ENCODE results near the gene FPR2.

FPR2 gene, protein sequence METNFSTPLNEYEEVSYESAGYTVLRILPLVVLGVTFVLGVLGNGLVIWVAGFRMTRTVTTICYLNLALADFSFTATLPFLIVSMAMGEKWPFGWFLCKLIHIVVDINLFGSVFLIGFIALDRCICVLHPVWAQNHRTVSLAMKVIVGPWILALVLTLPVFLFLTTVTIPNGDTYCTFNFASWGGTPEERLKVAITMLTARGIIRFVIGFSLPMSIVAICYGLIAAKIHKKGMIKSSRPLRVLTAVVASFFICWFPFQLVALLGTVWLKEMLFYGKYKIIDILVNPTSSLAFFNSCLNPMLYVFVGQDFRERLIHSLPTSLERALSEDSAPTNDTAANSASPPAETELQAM

GRCh38 chr19:51760697-51761356 lies at the start of gene FPR2:
TSS of gene FPR2 (plus strand) at chr19:51761180. CDS start at chr19:51768659, 7,479 bp downstream.
- peaks cover 13% of the 10 kb centered on the region for H3K36me3 ChIP-seq
- no peak for TF ChIP-seq CTCF (IDR thresholded peaks at IDR 0.05)
- peaks cover 53 to 74% of the 10 kb centered on the region in 2 experiments for H3K4me1 ChIP-seq (ENCODE audit: control insufficient read depth in 1 of 2, insufficient read depth in 1 of 2, low read depth in 1 of 2, low read length in 1 of 2)
- peak within 1 kb of the TSS; percentile 65 to 84 for H3K4me3 ChIP-seq (ENCODE audit: low read depth in 1 of 2, low read length in 1 of 2)
- H3K27ac ChIP-seq = peak within 1 kb of the TSS; percentile 99
- no peaks in the 10 kb centered on the region for H3K9me3 ChIP-seq
- no peaks in the 10 kb centered on the region for H3K27me3 ChIP-seq

- no peaks in the 10 kb centered on the region for H3K9me3 ChIP-seq
Observed at GRCh38 chr19:51711702-51712101, 49.3 kb upstream of the FPR2 start.

DNA sequence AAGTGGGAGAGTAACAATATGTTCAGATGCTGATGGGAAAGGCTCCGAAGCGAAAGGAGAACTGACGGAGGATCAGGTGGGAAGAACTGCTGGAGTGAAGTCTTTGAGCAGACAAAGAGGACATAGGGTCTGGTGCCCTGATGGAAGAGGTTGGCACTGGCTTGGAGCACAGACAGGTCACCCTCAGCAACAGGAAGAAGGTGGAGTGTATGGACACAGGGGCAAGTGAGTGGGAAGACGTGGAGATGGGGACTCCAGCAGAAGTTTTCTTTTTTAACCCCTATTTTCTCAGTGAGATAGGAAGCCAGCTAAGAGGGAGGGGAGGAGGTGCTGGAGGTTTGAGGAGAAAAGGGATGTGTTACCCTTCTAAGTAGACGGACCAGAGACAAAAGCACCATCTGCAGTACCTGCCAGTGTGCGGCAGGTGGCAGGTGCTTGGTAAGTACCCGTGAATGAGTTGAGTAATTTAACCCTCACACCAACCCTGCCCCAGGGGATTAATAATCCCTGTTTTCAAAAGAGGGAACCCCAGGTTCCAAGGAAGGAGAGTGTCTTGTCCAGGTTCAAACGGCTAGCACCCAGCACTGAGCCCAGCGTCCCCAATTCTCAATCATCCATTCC lies 48.4 kb upstream of the FPR2 start:
- peak; percentile 51 for TF ChIP-seq CTCF (IDR thresholded peaks at IDR 0.05)

More at GRCh38 chr19:51711702-51712101, 49.3 kb upstream of the FPR2 start:
- Histone ChIP-seq H3K27me3 (peaks cover 19% of the 10 kb centered on the region), H3K36me3 (peaks cover 19% of the 10 kb centered on the region), H3K4me1 (ENCODE audit: control insufficient read depth in 1 of 2, insufficient read depth in 1 of 2, low read depth in 1 of 2, low read length in 1 of 2) (peaks cover 24% of the 10 kb centered on the region in 2 experiments), H3K27ac (peak overlapping the region; percentile 38), H3K4me3 (ENCODE audit: low read depth in 1 of 2, low read length in 1 of 2) (no peak overlapping the region)
- no peak for TF ChIP-seq CTCF (IDR thresholded peaks at IDR 0.05)

DNA sequence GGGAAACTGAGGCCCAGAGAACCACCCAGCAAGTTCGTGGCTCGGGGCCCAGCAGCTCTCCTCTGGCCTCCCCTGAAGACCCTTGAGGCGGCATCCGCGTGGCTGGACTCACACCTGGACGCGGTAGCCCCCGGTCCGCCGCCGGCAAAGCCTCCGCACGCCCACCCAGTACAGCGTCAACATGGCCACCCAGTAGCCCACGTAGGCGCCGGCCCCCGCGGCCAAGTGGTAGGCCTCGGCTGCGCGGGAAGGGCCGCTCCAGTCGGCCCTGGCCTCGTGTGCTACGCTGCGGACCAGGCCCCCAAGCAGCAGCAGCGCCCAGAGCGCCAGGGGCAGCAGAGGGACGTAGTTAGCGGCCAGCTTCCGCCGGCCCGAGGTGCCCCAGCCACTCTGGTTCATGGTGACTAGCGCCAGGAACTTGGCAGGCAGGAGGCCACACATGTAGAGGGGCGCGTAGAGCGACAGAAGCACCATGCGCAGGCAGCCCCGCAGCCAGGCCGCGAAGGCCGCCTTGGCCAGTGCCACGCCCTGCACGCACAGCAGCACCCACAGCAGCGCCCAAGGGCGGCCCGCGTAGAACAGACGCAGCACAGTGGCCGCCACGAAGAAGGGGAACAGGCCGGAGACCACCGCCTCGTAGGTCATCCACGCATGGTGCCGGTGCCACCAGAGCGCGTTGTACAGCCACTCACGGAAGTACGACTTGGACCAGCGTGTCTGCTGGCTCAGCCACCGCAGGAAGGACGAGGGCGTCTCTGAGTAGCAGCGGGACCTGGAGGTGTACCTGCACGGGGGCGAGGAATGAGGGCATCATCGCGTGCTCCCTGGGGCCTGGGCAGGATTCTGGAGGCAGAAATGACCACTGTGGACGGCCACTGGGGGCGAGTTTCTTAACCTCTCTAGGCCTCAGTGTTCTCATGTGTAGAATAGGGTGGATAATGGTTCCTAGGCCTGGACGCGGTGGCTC lies 47.4 kb upstream of the FPR2 start:
- Histone ChIP-seq H3K4me3 (ENCODE audit: low read depth in 1 of 2, low read length in 1 of 2) (no peak overlapping the region), H3K36me3 (peaks cover 6% of the 10 kb centered on the region)
- no peak for TF ChIP-seq CTCF (IDR thresholded peaks at IDR 0.05)

More for the DNA sequence above, 48.4 kb upstream of the FPR2 start:
- no peaks in the 10 kb centered on the region for H3K9me3 ChIP-seq
- no peak overlapping the region for H3K4me3 ChIP-seq (ENCODE audit: low read depth in 1 of 2, low read length in 1 of 2)
- H3K4me1 ChIP-seq (ENCODE audit: control insufficient read depth in 1 of 2, insufficient read depth in 1 of 2, low read depth in 1 of 2, low read length in 1 of 2) = peaks cover 24% of the 10 kb centered on the region in 2 experiments
- peaks cover 10% of the 10 kb centered on the region for H3K36me3 ChIP-seq
- H3K27ac ChIP-seq = peak overlapping the region; percentile 38
- H3K27me3 ChIP-seq = peaks cover 28% of the 10 kb centered on the region

DNA sequence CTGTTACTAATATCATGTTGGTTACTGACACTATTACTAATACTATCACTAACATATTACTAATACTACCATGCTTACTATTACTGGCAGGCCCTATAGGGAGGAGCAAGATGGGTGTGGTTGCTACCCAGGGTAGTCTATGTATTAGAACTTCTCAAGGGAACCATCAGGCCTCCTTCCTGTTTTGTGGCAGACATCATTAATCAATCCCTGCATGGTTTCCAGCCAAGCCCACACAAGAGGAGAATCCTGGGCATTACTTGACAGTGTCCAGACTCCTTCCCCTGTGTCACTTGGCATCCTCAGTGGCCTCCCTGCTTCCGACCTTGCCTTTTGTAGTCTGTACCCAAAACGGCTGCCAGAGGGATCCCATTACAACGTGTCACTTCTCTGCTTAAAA lies 46.1 kb upstream of the FPR2 start:
- Histone ChIP-seq H3K27me3 (peaks cover 50% of the 10 kb centered on the region), H3K4me3 (ENCODE audit: low read depth in 1 of 2, low read length in 1 of 2) (no peak overlapping the region), H3K36me3 (peaks cover 6% of the 10 kb centered on the region), H3K4me1 (ENCODE audit: control insufficient read depth in 1 of 2, insufficient read depth in 1 of 2, low read depth in 1 of 2, low read length in 1 of 2) (peaks cover 32 to 34% of the 10 kb centered on the region in 2 experiments), H3K9me3 (no peaks in the 10 kb centered on the region), H3K27ac (no peak overlapping the region)
- no peak for TF ChIP-seq CTCF (IDR thresholded peaks at IDR 0.05)

More for the DNA sequence above, 47.4 kb upstream of the FPR2 start:
- Histone ChIP-seq H3K9me3 (no peaks in the 10 kb centered on the region), H3K27ac (no peak overlapping the region), H3K27me3 (peaks cover 38% of the 10 kb centered on the region), H3K4me1 (ENCODE audit: control insufficient read depth in 1 of 2, insufficient read depth in 1 of 2, low read depth in 1 of 2, low read length in 1 of 2) (peaks cover 24% of the 10 kb centered on the region in 2 experiments)

All from neutrophil (primary cell).